ENCODE measurements around the gene GOLGA6L26. TPM values are rescaled to one million over a fixed set of nuclear protein-coding genes. Genes with fewer than 3 reads are reported as not detected.
A peak's percentile ranks its signal among the peaks of the same experiment; 100 is the strongest.
"Not testable (repeated sequence)": the region's sequence is repeated elsewhere in the genome, so short reads cannot be mapped to it uniquely, and the experiment has no call there.

GOLGA6L26 gene
- total and polyA plus RNA-seq, 4 donors = not detected

DNA sequence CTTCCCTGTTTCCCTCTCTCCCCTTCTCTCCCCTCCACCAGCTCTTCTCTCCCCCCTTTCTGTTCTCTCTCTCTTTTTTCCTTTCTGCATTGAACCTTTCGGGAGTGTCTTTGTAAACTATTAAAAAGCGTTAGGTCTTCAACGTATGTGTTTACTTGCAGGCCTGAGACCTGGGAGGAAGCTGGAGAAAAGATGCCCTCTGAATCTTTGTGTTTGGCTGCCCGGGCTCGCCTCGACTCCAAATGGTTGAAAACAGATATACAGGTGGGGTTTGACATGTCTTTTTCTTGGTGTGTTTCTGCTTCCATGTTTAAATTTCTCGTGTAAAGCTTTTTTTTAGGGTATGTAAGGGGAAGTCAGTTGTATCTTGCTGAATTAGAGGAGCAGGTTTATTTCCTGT, 29.7 kb downstream of the GOLGA6L26 start:
- H3K9me3 ChIP-seq (ENCODE audit: control insufficient read depth in 4 of 4, low read length in 3 of 4); DNase-seq (ENCODE audit: low spot score); H3K27me3 ChIP-seq (ENCODE audit: control insufficient read depth in 4 of 4, insufficient read depth in 4 of 4, low read length in 3 of 4); H3K27ac ChIP-seq (ENCODE audit: low read depth in 1 of 2, low read length in 2 of 2); H3K9ac ChIP-seq (ENCODE audit: low read depth in 1 of 2, low read length in 2 of 2); H3K36me3 ChIP-seq (ENCODE audit: control insufficient read depth in 4 of 4, insufficient read depth in 3 of 4, low read depth in 1 of 4, low read length in 3 of 4); H3K4me1 ChIP-seq (ENCODE audit: control insufficient read depth in 4 of 4, insufficient read depth in 4 of 4, low read length in 3 of 4): not testable (repeated sequence)
- H3K4me3 ChIP-seq (ENCODE audit: low read depth in 1 of 3, low read length in 3 of 3) = peak overlapping the region; percentile 52 to 63 (median 54)
- WGBS = 12% methylated on average over 7 of the region's 7 CpGs

DNA sequence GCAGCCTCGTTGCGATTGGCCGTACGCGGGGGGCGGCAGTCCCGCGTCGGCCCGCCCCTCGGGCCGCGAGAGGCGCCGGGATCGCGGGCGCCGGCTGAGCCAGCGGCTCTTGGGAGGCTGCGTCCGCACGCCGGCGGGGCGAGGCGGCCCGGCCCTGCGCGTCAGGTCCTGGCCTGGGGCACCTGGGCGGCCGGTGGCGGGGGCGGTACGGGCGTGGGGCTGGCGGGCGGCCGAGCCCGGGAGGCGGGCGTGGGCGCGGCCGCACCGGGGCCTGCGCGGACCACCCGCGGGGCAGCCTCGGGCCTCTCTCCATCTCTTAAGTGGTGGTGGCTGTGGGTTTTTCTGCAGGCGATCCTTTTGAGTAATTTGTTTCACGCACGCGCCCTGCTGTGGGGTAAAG, 30.3 kb downstream of the GOLGA6L26 start:
- not testable (repeated sequence) for H3K9me3 ChIP-seq (ENCODE audit: control insufficient read depth in 4 of 4, low read length in 3 of 4); H3K9ac ChIP-seq (ENCODE audit: low read depth in 1 of 2, low read length in 2 of 2); H3K36me3 ChIP-seq (ENCODE audit: control insufficient read depth in 4 of 4, insufficient read depth in 3 of 4, low read depth in 1 of 4, low read length in 3 of 4); H3K4me1 ChIP-seq (ENCODE audit: control insufficient read depth in 4 of 4, insufficient read depth in 4 of 4, low read length in 3 of 4); H3K27ac ChIP-seq (ENCODE audit: low read depth in 1 of 2, low read length in 2 of 2); H3K27me3 ChIP-seq (ENCODE audit: control insufficient read depth in 4 of 4, insufficient read depth in 4 of 4, low read length in 3 of 4)
- WGBS = under 1% methylated on average over 41 of the region's 55 CpGs
- peak overlapping the region in 1 of 3 donors; percentile 63 for H3K4me3 ChIP-seq (ENCODE audit: low read depth in 1 of 3, low read length in 3 of 3)
- peak; percentile 46 for DNase-seq (ENCODE audit: low spot score)

DNA sequence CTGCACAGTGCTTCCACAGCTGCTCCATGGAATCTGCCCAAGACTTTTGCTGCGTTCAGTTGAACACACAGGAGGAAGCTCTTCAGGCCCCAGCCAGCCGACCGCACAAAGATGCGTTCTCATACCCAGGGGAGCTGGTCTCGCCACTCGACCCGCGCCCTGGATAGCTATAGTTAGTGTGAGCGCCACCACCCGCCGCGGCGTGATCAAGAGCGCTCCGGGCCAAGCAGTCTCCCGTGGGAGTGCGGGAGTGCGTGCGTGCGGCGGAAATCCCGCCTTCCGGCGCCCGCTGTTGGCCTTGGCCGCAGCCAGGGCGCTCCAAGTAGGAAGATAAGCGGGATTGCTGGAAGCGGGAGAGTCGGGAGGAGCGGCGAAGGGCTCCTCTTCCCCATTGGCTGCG, 30.8 kb downstream of the GOLGA6L26 start:
- no CpG with 5 or more reads among the region's 33 CpGs for WGBS
- not testable (repeated sequence) for H3K9ac ChIP-seq (ENCODE audit: low read depth in 1 of 2, low read length in 2 of 2); DNase-seq (ENCODE audit: low spot score); H3K27me3 ChIP-seq (ENCODE audit: control insufficient read depth in 4 of 4, insufficient read depth in 4 of 4, low read length in 3 of 4); H3K27ac ChIP-seq (ENCODE audit: low read depth in 1 of 2, low read length in 2 of 2); H3K4me1 ChIP-seq (ENCODE audit: control insufficient read depth in 4 of 4, insufficient read depth in 4 of 4, low read length in 3 of 4); H3K36me3 ChIP-seq (ENCODE audit: control insufficient read depth in 4 of 4, insufficient read depth in 3 of 4, low read depth in 1 of 4, low read length in 3 of 4); H3K9me3 ChIP-seq (ENCODE audit: control insufficient read depth in 4 of 4, low read length in 3 of 4); H3K4me3 ChIP-seq (ENCODE audit: low read depth in 1 of 3, low read length in 3 of 3)

Small RNA genes within 50 kb of the gene (small RNA-seq; reads per million reads assigned to genes)
- gene RN7SL536P = not detected

Other genes starting within 250 kb of the GOLGA6L26 start
- gene GOLGA6L1, start 197.4 kb downstream of the GOLGA6L26 start, total RNA-seq = not detected
- not detected for gene GOLGA6L1, start 197.4 kb downstream of the GOLGA6L26 start, polyA plus RNA-seq
- under 1 TPM; 0.05 to 0.25 TPM for gene GOLGA8S, start 20.6 kb upstream of the GOLGA6L26 start, total RNA-seq
- gene GOLGA8S, start 20.6 kb upstream of the GOLGA6L26 start, polyA plus RNA-seq = under 1 TPM; 0.03 to 0.07 TPM
- not detected for gene GOLGA6L2, start 113.0 kb upstream of the GOLGA6L26 start, total RNA-seq
- gene GOLGA6L2, start 113.0 kb upstream of the GOLGA6L26 start, polyA plus RNA-seq = not detected
- under 1 TPM in 1 of 2 donors, not detected in 1; 0.59 TPM for gene MKRN3, start 231.5 kb upstream of the GOLGA6L26 start, total RNA-seq
- not detected for gene MKRN3, start 231.5 kb upstream of the GOLGA6L26 start, polyA plus RNA-seq

Measured in liver (tissue), 10 donors.